Sigmoid colon (tissue), 4 donors: ENCODE results near the gene RIMS4.

Experiments used
- POLR2A ChIP-seq, 2 donors: fragments of 450-650 bp; IDR thresholded peaks; one replicate each; pipeline ENCODE4 v1.6.1; 2016; ENCODE audit warnings: antibody characterized with exemption in 2 of 2, mild to moderate bottlenecking in 2 of 2, moderate library complexity in 2 of 2
- POLR2AphosphoS5 ChIP-seq, 4 donors: sonication (generic); formaldehyde crosslinking; IDR thresholded peaks; one replicate each; pipeline ENCODE4 v1.6.1; 2017; ENCODE audit warnings: antibody characterized with exemption in 4 of 4
- TF ChIP-seq, protein P1 (sequence below), 4 experiments: fragments of 450-650 bp in 3 of 4; fragments of 200-600 bp in 1 of 4; IDR thresholded peaks; one replicate each; pipeline ENCODE4 v1.5.1; 2016 to 2019; ENCODE audit warnings: antibody characterized with exemption in 4 of 4, mild to moderate bottlenecking in 3 of 4, moderate library complexity in 2 of 4

DNA sequence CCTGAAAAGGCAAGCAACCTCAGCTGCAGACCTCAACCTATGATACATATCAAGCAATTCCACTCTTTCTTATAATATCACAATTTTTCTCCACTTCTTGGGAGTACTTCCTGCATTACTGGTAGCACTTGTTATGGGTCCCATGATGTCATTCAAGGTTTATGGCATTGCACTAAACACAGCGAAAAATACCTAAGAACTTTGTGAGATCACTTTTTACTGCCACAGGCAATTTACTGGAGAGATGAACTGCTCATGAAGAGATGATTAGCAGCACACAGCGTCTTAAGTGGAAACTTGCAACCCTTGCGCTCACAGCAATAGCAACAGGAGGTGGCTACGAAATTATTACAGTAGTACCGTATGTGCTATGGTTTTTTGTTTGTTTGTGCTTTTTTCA, 19.3 kb upstream of the RIMS4 start:
- TF ChIP-seq, protein P1, sequence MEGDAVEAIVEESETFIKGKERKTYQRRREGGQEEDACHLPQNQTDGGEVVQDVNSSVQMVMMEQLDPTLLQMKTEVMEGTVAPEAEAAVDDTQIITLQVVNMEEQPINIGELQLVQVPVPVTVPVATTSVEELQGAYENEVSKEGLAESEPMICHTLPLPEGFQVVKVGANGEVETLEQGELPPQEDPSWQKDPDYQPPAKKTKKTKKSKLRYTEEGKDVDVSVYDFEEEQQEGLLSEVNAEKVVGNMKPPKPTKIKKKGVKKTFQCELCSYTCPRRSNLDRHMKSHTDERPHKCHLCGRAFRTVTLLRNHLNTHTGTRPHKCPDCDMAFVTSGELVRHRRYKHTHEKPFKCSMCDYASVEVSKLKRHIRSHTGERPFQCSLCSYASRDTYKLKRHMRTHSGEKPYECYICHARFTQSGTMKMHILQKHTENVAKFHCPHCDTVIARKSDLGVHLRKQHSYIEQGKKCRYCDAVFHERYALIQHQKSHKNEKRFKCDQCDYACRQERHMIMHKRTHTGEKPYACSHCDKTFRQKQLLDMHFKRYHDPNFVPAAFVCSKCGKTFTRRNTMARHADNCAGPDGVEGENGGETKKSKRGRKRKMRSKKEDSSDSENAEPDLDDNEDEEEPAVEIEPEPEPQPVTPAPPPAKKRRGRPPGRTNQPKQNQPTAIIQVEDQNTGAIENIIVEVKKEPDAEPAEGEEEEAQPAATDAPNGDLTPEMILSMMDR (IDR thresholded peaks at IDR 0.05): no peak
- TF ChIP-seq POLR2A (IDR thresholded peaks at IDR 0.05) (no peak), POLR2AphosphoS5 (IDR thresholded peaks at IDR 0.05) (no peak)
